Measurements from ENCODE around the gene DAPK1. TPM values are rescaled to one million over a fixed set of nuclear protein-coding genes. Genes with fewer than 3 reads are reported as not detected.

The DAPK1 gene
- polyA plus RNA-seq, 1 donor from 2014 or later = 45.0 TPM

DNA sequence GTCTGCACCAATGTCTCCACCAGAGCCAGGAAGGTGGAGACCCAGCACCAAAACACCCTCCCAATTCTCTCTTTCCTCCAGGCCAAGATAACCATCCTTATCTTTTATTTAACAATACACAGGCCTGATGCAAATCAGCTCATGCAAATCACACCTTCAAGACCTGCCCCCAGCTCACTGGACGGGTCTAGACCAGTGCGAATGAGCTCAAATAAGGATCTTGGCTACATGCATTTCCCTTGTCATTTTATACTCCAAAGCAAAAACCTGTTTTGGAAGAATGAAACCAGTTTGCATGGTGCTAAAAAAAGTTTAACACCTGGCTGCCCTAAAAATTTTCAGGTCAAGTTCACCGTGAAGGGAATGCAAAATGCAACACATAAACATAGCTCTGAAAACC lies 31.9 kb upstream of the DAPK1 start:
- Histone ChIP-seq H3K27me3 (ENCODE audit: insufficient read depth, low read depth, low read length) (no peaks in the 10 kb centered on the region), H3K9ac (ENCODE audit: low read length) (no peak overlapping the region), H3K4me3 (ENCODE audit: low read length) (no peak overlapping the region), H4K20me1 (ENCODE audit: insufficient read depth) (no peaks in the 10 kb centered on the region), H3K79me2 (replicated peaks; ENCODE audit: insufficient read depth, low read length) (no peaks in the 10 kb centered on the region), H3K4me2 (ENCODE audit: low read length) (no peak overlapping the region), H3K36me3 (ENCODE audit: insufficient read depth, low read length) (no peaks in the 10 kb centered on the region), H3K27ac (ENCODE audit: low read length) (no peak overlapping the region), H2AFZ (ENCODE audit: low read depth, low read length) (no peak overlapping the region), H3K9me3 (ENCODE audit: low read length) (no peaks in the 10 kb centered on the region), H3K9me2 (ENCODE audit: insufficient read depth, low read length) (no peaks in the 10 kb centered on the region), H3F3A (ENCODE audit: insufficient read depth, low read length, poor library complexity, severe bottlenecking) (no peaks in the 10 kb centered on the region)
- TF ChIP-seq POLR2AphosphoS5 (IDR thresholded peaks at IDR 0.05) = no peak
- no peak for TF ChIP-seq MXI1 (conservative IDR thresholded peaks at IDR 0.05; ENCODE audit: poor library complexity, severe bottlenecking)
- TF ChIP-seq, protein P1, sequence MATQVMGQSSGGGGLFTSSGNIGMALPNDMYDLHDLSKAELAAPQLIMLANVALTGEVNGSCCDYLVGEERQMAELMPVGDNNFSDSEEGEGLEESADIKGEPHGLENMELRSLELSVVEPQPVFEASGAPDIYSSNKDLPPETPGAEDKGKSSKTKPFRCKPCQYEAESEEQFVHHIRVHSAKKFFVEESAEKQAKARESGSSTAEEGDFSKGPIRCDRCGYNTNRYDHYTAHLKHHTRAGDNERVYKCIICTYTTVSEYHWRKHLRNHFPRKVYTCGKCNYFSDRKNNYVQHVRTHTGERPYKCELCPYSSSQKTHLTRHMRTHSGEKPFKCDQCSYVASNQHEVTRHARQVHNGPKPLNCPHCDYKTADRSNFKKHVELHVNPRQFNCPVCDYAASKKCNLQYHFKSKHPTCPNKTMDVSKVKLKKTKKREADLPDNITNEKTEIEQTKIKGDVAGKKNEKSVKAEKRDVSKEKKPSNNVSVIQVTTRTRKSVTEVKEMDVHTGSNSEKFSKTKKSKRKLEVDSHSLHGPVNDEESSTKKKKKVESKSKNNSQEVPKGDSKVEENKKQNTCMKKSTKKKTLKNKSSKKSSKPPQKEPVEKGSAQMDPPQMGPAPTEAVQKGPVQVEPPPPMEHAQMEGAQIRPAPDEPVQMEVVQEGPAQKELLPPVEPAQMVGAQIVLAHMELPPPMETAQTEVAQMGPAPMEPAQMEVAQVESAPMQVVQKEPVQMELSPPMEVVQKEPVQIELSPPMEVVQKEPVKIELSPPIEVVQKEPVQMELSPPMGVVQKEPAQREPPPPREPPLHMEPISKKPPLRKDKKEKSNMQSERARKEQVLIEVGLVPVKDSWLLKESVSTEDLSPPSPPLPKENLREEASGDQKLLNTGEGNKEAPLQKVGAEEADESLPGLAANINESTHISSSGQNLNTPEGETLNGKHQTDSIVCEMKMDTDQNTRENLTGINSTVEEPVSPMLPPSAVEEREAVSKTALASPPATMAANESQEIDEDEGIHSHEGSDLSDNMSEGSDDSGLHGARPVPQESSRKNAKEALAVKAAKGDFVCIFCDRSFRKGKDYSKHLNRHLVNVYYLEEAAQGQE (IDR thresholded peaks at IDR 0.05; ENCODE audit: borderline replicate concordance) = no peak
- no peak for TF ChIP-seq EP300 (conservative IDR thresholded peaks at IDR 0.05; ENCODE audit: poor library complexity, severe bottlenecking)
- no peak for TF ChIP-seq TAF1 (IDR thresholded peaks at IDR 0.05; ENCODE audit: low read depth)
- no peak for TF ChIP-seq RAD21 (conservative IDR thresholded peaks at IDR 0.05)
- TF ChIP-seq, protein P2, sequence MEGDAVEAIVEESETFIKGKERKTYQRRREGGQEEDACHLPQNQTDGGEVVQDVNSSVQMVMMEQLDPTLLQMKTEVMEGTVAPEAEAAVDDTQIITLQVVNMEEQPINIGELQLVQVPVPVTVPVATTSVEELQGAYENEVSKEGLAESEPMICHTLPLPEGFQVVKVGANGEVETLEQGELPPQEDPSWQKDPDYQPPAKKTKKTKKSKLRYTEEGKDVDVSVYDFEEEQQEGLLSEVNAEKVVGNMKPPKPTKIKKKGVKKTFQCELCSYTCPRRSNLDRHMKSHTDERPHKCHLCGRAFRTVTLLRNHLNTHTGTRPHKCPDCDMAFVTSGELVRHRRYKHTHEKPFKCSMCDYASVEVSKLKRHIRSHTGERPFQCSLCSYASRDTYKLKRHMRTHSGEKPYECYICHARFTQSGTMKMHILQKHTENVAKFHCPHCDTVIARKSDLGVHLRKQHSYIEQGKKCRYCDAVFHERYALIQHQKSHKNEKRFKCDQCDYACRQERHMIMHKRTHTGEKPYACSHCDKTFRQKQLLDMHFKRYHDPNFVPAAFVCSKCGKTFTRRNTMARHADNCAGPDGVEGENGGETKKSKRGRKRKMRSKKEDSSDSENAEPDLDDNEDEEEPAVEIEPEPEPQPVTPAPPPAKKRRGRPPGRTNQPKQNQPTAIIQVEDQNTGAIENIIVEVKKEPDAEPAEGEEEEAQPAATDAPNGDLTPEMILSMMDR (IDR thresholded peaks at IDR 0.05; ENCODE audit: poor library complexity, severe bottlenecking) = no peak
- no peak for TF ChIP-seq SMC3 (conservative IDR thresholded peaks at IDR 0.05; ENCODE audit: poor library complexity)
- TF ChIP-seq EZH2 (IDR thresholded peaks at IDR 0.05; ENCODE audit: borderline replicate concordance, insufficient read depth, low read length, poor library complexity, severe bottlenecking) = no peak

DNA sequence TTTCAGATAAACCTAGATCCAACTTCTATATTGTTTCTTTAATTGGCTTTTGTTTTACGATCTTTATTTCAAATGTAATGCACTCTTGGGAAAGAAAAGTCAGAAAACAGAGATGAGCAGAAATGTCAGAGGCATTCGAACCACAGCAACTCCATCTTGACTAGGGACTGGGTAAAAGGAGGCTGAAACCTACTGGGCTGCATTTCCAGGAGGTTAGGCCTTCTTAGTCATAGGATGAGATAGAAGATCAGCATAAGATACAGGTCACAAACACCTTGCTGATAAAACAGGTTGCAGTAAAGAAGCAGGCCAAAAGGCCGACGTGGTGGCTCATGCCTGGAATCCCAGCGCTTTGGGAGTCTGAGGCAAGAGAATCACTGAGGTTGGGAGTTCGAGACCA lies 30.5 kb upstream of the DAPK1 start:
- H3K4me2 ChIP-seq (ENCODE audit: low read length) = no peak overlapping the region
- no peak overlapping the region for H2AFZ ChIP-seq (ENCODE audit: low read depth, low read length)
- no peak overlapping the region for H3K9ac ChIP-seq (ENCODE audit: low read length)
- no peaks in the 10 kb centered on the region for H3K36me3 ChIP-seq (ENCODE audit: insufficient read depth, low read length)
- H3K27ac ChIP-seq (ENCODE audit: low read length) = no peak overlapping the region
- TF ChIP-seq MXI1 (conservative IDR thresholded peaks at IDR 0.05; ENCODE audit: poor library complexity, severe bottlenecking) (no peak), RAD21 (conservative IDR thresholded peaks at IDR 0.05) (no peak), SMC3 (conservative IDR thresholded peaks at IDR 0.05; ENCODE audit: poor library complexity) (no peak), POLR2AphosphoS5 (IDR thresholded peaks at IDR 0.05) (no peak), TAF1 (IDR thresholded peaks at IDR 0.05; ENCODE audit: low read depth) (no peak), EP300 (conservative IDR thresholded peaks at IDR 0.05; ENCODE audit: poor library complexity, severe bottlenecking) (no peak), EZH2 (IDR thresholded peaks at IDR 0.05; ENCODE audit: borderline replicate concordance, insufficient read depth, low read length, poor library complexity, severe bottlenecking) (no peak)
- TF ChIP-seq, protein P1 (IDR thresholded peaks at IDR 0.05; ENCODE audit: borderline replicate concordance) = no peak
- TF ChIP-seq, protein P2 (IDR thresholded peaks at IDR 0.05; ENCODE audit: poor library complexity, severe bottlenecking) = no peak
- H3K79me2 ChIP-seq (replicated peaks; ENCODE audit: insufficient read depth, low read length) = no peaks in the 10 kb centered on the region
- H3K9me2 ChIP-seq (ENCODE audit: insufficient read depth, low read length) = no peaks in the 10 kb centered on the region
- no peaks in the 10 kb centered on the region for H3K9me3 ChIP-seq (ENCODE audit: low read length)
- no peaks in the 10 kb centered on the region for H3F3A ChIP-seq (ENCODE audit: insufficient read depth, low read length, poor library complexity, severe bottlenecking)
- H3K4me3 ChIP-seq (ENCODE audit: low read length) = no peak overlapping the region
- no peaks in the 10 kb centered on the region for H4K20me1 ChIP-seq (ENCODE audit: insufficient read depth)
- no peaks in the 10 kb centered on the region for H3K27me3 ChIP-seq (ENCODE audit: insufficient read depth, low read depth, low read length)
